ENCODE measurements around the gene ARHGAP42. TPM values are rescaled to one million over a fixed set of nuclear protein-coding genes. Genes with fewer than 3 reads are reported as not detected.

The ARHGAP42 gene
- total and polyA plus RNA-seq, 5 donors from 2014 or later: not detected

GRCh38 chr11:100766764-100767163 is 79.7 kb downstream of the ARHGAP42 start:
- H3K36me3 ChIP-seq (ENCODE audit: control insufficient read depth, insufficient read depth, low read length): no peaks in the 10 kb centered on the region
- Mint-ChIP-seq H3K27me3 (no peaks in the 10 kb centered on the region), H3K4me3 (no peak overlapping the region), H3K27ac (no peak overlapping the region), H3K9me3 (peaks cover 0 to 8% (median 4%) of the 10 kb centered on the region in 7 donors), H3K4me1 (no peaks in the 10 kb centered on the region), H3K36me3 (no peaks in the 10 kb centered on the region)
- no peaks in the 10 kb centered on the region for H3K4me1 ChIP-seq (ENCODE audit: control insufficient read depth, insufficient read depth, low read length, poor library complexity, severe bottlenecking)
- H3K4me3 ChIP-seq (ENCODE audit: low read depth, low read length): no peak overlapping the region
- ATAC-seq (ENCODE audit: low read depth in 2 of 2): no peak
- H3K27ac ChIP-seq (ENCODE audit: insufficient read depth, low read length, poor library complexity, severe bottlenecking): no peak overlapping the region
- no peaks in the 10 kb centered on the region for H3K9me3 ChIP-seq (ENCODE audit: control insufficient read depth in 2 of 2, low read length in 2 of 2)
- H3K27me3 ChIP-seq (ENCODE audit: control insufficient read depth, insufficient read depth, low read length): no peaks in the 10 kb centered on the region
- DNase-seq: no peak

- Histone ChIP-seq H3K36me3 (ENCODE audit: control insufficient read depth, insufficient read depth, low read length) (no peaks in the 10 kb centered on the region), H3K27me3 (ENCODE audit: control insufficient read depth, insufficient read depth, low read length) (no peaks in the 10 kb centered on the region), H3K27ac (ENCODE audit: insufficient read depth, low read length, poor library complexity, severe bottlenecking) (no peak overlapping the region), H3K4me1 (ENCODE audit: control insufficient read depth, insufficient read depth, low read length, poor library complexity, severe bottlenecking) (no peaks in the 10 kb centered on the region), H3K4me3 (ENCODE audit: low read depth, low read length) (no peak overlapping the region), H3K9me3 (ENCODE audit: control insufficient read depth in 2 of 2, low read length in 2 of 2) (no peaks in the 10 kb centered on the region)
- Mint-ChIP-seq H3K4me1 (no peaks in the 10 kb centered on the region), H3K27me3 (no peaks in the 10 kb centered on the region), H3K27ac (no peak overlapping the region), H3K9me3 (peaks cover 0 to 8% (median 4%) of the 10 kb centered on the region in 7 donors), H3K4me3 (no peak overlapping the region), H3K36me3 (no peaks in the 10 kb centered on the region)
- ATAC-seq (ENCODE audit: low read depth in 2 of 2): no peak
- no peak for DNase-seq
These were observed 82.1 kb downstream of the ARHGAP42 start for GRCh38 chr11:100769165-100769564.

- no peaks in the 10 kb centered on the region for H3K9me3 ChIP-seq (ENCODE audit: control insufficient read depth in 2 of 2, low read length in 2 of 2)
- H3K27me3 ChIP-seq (ENCODE audit: control insufficient read depth, insufficient read depth, low read length): no peaks in the 10 kb centered on the region
- no peaks in the 10 kb centered on the region for H3K36me3 ChIP-seq (ENCODE audit: control insufficient read depth, insufficient read depth, low read length)
- Mint-ChIP-seq H3K27ac (no peak overlapping the region), H3K36me3 (no peaks in the 10 kb centered on the region), H3K27me3 (no peaks in the 10 kb centered on the region), H3K4me3 (no peak overlapping the region), H3K4me1 (no peaks in the 10 kb centered on the region), H3K9me3 (peaks cover 0 to 5% (median 4%) of the 10 kb centered on the region in 7 donors)
- ATAC-seq (ENCODE audit: low read depth in 2 of 2) (no peak), DNase-seq (no peak)
- H3K27ac ChIP-seq (ENCODE audit: insufficient read depth, low read length, poor library complexity, severe bottlenecking): no peak overlapping the region
- no peaks in the 10 kb centered on the region for H3K4me1 ChIP-seq (ENCODE audit: control insufficient read depth, insufficient read depth, low read length, poor library complexity, severe bottlenecking)
- H3K4me3 ChIP-seq (ENCODE audit: low read depth, low read length): no peak overlapping the region
These were observed 82.5 kb downstream of the ARHGAP42 start for GRCh38 chr11:100769617-100770016.

GRCh38 chr11:100774132-100774531 is 87.0 kb downstream of the ARHGAP42 start:
- ATAC-seq (ENCODE audit: low read depth in 2 of 2) (no peak), DNase-seq (no peak)
- Histone ChIP-seq H3K27ac (ENCODE audit: insufficient read depth, low read length, poor library complexity, severe bottlenecking) (no peak overlapping the region), H3K4me3 (ENCODE audit: low read depth, low read length) (no peak overlapping the region), H3K27me3 (ENCODE audit: control insufficient read depth, insufficient read depth, low read length) (no peaks in the 10 kb centered on the region), H3K9me3 (ENCODE audit: control insufficient read depth in 2 of 2, low read length in 2 of 2) (no peaks in the 10 kb centered on the region), H3K4me1 (ENCODE audit: control insufficient read depth, insufficient read depth, low read length, poor library complexity, severe bottlenecking) (no peaks in the 10 kb centered on the region), H3K36me3 (ENCODE audit: control insufficient read depth, insufficient read depth, low read length) (no peaks in the 10 kb centered on the region)
- Mint-ChIP-seq H3K9me3 (peaks cover 0 to 3% (median 0%) of the 10 kb centered on the region in 7 donors), H3K4me1 (no peaks in the 10 kb centered on the region), H3K4me3 (no peak overlapping the region), H3K27me3 (no peaks in the 10 kb centered on the region), H3K27ac (no peak overlapping the region), H3K36me3 (no peaks in the 10 kb centered on the region)

- ATAC-seq (ENCODE audit: low read depth in 2 of 2) (no peak), DNase-seq (no peak)
- no peaks in the 10 kb centered on the region for H3K4me1 Mint-ChIP-seq
- H3K27ac Mint-ChIP-seq: no peak overlapping the region
- Histone ChIP-seq H3K27ac (ENCODE audit: insufficient read depth, low read length, poor library complexity, severe bottlenecking) (no peak overlapping the region), H3K9me3 (ENCODE audit: control insufficient read depth in 2 of 2, low read length in 2 of 2) (no peaks in the 10 kb centered on the region), H3K36me3 (ENCODE audit: control insufficient read depth, insufficient read depth, low read length) (no peaks in the 10 kb centered on the region), H3K4me1 (ENCODE audit: control insufficient read depth, insufficient read depth, low read length, poor library complexity, severe bottlenecking) (no peaks in the 10 kb centered on the region), H3K27me3 (ENCODE audit: control insufficient read depth, insufficient read depth, low read length) (no peaks in the 10 kb centered on the region), H3K4me3 (ENCODE audit: low read depth, low read length) (no peak overlapping the region)
- no peaks in the 10 kb centered on the region for H3K36me3 Mint-ChIP-seq
- no peak overlapping the region for H3K4me3 Mint-ChIP-seq
- no peaks in the 10 kb centered on the region for H3K27me3 Mint-ChIP-seq
- peaks cover 0 to 3% (median 2%) of the 10 kb centered on the region in 7 donors for H3K9me3 Mint-ChIP-seq
These were observed 87.8 kb downstream of the ARHGAP42 start for GRCh38 chr11:100774859-100775258.

- H3K9me3 Mint-ChIP-seq: peaks cover 0 to 3% (median 2%) of the 10 kb centered on the region in 7 donors
- H3K4me3 ChIP-seq (ENCODE audit: low read depth, low read length): no peak overlapping the region
- H3K4me1 ChIP-seq (ENCODE audit: control insufficient read depth, insufficient read depth, low read length, poor library complexity, severe bottlenecking): no peaks in the 10 kb centered on the region
- DNase-seq (no peak), ATAC-seq (ENCODE audit: low read depth in 2 of 2) (no peak)
- no peak overlapping the region for H3K4me3 Mint-ChIP-seq
- no peaks in the 10 kb centered on the region for H3K36me3 Mint-ChIP-seq
- H3K36me3 ChIP-seq (ENCODE audit: control insufficient read depth, insufficient read depth, low read length): no peaks in the 10 kb centered on the region
- no peaks in the 10 kb centered on the region for H3K27me3 ChIP-seq (ENCODE audit: control insufficient read depth, insufficient read depth, low read length)
- H3K27me3 Mint-ChIP-seq: no peaks in the 10 kb centered on the region
- no peak overlapping the region for H3K27ac Mint-ChIP-seq
- H3K4me1 Mint-ChIP-seq: no peaks in the 10 kb centered on the region
- no peak overlapping the region for H3K27ac ChIP-seq (ENCODE audit: insufficient read depth, low read length, poor library complexity, severe bottlenecking)
- no peaks in the 10 kb centered on the region for H3K9me3 ChIP-seq (ENCODE audit: control insufficient read depth in 2 of 2, low read length in 2 of 2)
These were observed 89.3 kb downstream of the ARHGAP42 start for GRCh38 chr11:100776212-100776896.

GRCh38 chr11:100777103-100777502 is 90.0 kb downstream of the ARHGAP42 start:
- no peak overlapping the region for H3K4me3 ChIP-seq (ENCODE audit: low read depth, low read length)
- no peaks in the 10 kb centered on the region for H3K9me3 ChIP-seq (ENCODE audit: control insufficient read depth in 2 of 2, low read length in 2 of 2)
- H3K36me3 ChIP-seq (ENCODE audit: control insufficient read depth, insufficient read depth, low read length): no peaks in the 10 kb centered on the region
- H3K27ac ChIP-seq (ENCODE audit: insufficient read depth, low read length, poor library complexity, severe bottlenecking): no peak overlapping the region
- no peaks in the 10 kb centered on the region for H3K27me3 ChIP-seq (ENCODE audit: control insufficient read depth, insufficient read depth, low read length)
- H3K4me1 Mint-ChIP-seq: no peaks in the 10 kb centered on the region
- no peak for DNase-seq
- H3K4me1 ChIP-seq (ENCODE audit: control insufficient read depth, insufficient read depth, low read length, poor library complexity, severe bottlenecking): no peaks in the 10 kb centered on the region
- no peak overlapping the region for H3K4me3 Mint-ChIP-seq
- no peak overlapping the region for H3K27ac Mint-ChIP-seq
- peaks cover 0 to 3% (median 2%) of the 10 kb centered on the region in 7 donors for H3K9me3 Mint-ChIP-seq
- no peaks in the 10 kb centered on the region for H3K36me3 Mint-ChIP-seq
- no peaks in the 10 kb centered on the region for H3K27me3 Mint-ChIP-seq
- no peak for ATAC-seq (ENCODE audit: low read depth in 2 of 2)

GRCh38 chr11:100777736-100778135 is 90.6 kb downstream of the ARHGAP42 start:
- Histone ChIP-seq H3K27ac (ENCODE audit: insufficient read depth, low read length, poor library complexity, severe bottlenecking) (no peak overlapping the region), H3K9me3 (ENCODE audit: control insufficient read depth in 2 of 2, low read length in 2 of 2) (no peaks in the 10 kb centered on the region), H3K4me1 (ENCODE audit: control insufficient read depth, insufficient read depth, low read length, poor library complexity, severe bottlenecking) (no peaks in the 10 kb centered on the region), H3K4me3 (ENCODE audit: low read depth, low read length) (no peak overlapping the region), H3K27me3 (ENCODE audit: control insufficient read depth, insufficient read depth, low read length) (no peaks in the 10 kb centered on the region), H3K36me3 (ENCODE audit: control insufficient read depth, insufficient read depth, low read length) (no peaks in the 10 kb centered on the region)
- Mint-ChIP-seq H3K4me1 (no peaks in the 10 kb centered on the region), H3K27ac (no peak overlapping the region), H3K36me3 (no peaks in the 10 kb centered on the region), H3K27me3 (no peaks in the 10 kb centered on the region), H3K4me3 (no peak overlapping the region), H3K9me3 (peaks cover 0 to 3% (median 2%) of the 10 kb centered on the region in 7 donors)
- no peak for DNase-seq
- no peak for ATAC-seq (ENCODE audit: low read depth in 2 of 2)
